HT-29 (cell line): Measurements from ENCODE around the gene FTCD. TPM values are rescaled to one million over a fixed set of nuclear protein-coding genes. Genes with fewer than 3 reads are reported as not detected.

ENCODE experiments used
- DNase-seq: peaks from one replicate; pipeline ENCODE4 v3.0.0-alpha.2; 2015; ENCODE audit warnings: low spot score
- total RNA-seq: library from RNA; depleted of rRNA; stranded (reverse); fragments of >200 nt; shearing (Covaris generic); gene quantifications from 2 replicates; pipeline ENCODE4 v1.2.3, GENCODE V29; 2014

Gene FTCD
- total RNA-seq, 1 experiment from 2014 or later, result 0.33 TPM

GRCh38 chr21:46154155-46154954, 1.0 kb downstream of the FTCD start:
- DNase-seq, result no peak

DNA sequence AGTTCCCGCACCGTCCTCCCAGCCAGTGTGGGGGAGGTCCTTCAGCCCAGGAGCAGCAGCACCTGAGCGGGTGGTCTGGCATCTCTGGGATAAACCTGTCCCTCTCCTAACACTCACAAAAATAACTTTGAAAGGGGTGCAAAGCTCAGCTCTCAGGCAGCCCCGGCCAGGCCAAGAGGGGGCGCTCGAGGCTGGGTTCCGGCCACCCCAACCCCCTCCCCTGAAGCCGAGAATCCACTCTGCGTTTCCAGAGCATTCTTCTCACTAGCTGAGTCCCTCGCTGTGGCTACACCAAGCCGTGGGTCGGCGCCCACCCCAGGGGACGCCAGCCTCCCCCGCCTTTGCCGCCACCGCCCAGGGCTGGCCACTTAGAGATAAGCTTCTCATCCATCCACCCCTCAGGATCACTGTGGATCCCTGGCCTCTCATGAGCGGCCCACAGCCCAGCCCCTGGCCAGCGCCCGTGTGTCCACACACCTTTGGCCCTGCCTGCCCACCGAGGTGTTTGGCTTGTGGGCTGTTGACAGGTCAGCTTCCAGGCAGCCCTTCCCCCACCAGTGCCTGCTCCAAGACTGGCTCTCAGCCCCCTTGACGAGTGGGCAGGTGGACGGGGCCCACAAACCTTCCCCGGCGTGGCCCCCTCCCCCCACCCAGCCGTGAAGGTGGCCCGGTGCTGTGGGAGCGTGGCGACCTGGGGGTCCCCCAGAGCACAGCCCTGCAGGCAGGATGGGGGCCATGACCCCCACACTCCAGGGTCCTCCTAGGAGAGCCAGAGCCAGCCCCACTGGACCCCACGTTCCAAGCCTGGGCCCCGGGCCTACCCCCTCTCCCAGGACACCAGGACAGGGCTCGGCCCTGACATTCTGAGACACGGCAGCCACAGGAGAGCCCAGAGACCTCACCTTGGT, 1.9 kb downstream of the FTCD start:
- peak; percentile 29 for DNase-seq

- DNase-seq, result no peak
Measured at GRCh38 chr21:46152927-46153246, 2.5 kb downstream of the FTCD start.

DNA sequence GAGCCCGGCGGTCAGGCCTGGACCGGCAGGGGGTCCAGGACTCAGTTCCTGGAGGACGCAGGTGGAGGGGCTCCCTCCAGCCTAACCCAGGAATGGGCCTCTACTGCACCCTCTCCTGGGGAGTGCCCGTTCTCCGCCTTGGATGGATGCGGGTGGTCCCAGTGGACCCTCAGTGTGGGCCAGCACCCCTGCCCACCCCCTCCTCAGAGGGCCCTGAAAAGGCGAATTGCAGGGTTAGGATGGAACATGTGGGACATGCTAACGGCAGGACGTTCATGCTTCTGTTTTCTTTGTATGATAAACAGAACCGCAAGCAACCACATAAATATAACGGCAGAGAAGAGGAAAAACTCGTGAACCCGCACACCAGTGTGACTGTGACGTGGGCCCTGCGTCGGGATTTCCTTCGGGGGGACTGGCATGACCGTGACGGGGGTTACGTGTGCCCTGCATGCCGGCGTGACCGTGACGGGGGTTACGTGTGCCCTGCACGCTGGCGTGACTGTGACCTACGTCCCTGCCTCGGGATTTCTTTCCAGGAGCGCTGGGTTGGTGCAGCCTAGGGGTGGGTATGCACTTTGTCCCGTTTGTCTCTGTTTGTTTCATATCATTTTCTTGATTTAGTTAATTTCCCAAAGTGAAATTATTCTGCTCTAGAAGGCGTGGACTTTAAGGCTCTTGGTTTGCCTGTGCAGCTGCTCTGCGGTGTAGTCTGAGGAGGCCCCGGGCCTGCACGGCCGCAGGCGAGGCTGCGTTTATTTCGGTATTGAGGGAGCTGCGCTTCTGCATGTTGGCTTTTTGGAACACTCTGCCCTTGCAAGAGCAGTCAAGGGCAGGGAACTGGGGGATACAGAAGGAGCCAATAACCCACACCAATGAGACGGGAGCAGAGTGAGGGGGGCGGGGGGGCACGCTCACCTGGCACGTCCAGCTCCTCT, 3.1 kb downstream of the FTCD start:
- DNase-seq, result no peak

DNA sequence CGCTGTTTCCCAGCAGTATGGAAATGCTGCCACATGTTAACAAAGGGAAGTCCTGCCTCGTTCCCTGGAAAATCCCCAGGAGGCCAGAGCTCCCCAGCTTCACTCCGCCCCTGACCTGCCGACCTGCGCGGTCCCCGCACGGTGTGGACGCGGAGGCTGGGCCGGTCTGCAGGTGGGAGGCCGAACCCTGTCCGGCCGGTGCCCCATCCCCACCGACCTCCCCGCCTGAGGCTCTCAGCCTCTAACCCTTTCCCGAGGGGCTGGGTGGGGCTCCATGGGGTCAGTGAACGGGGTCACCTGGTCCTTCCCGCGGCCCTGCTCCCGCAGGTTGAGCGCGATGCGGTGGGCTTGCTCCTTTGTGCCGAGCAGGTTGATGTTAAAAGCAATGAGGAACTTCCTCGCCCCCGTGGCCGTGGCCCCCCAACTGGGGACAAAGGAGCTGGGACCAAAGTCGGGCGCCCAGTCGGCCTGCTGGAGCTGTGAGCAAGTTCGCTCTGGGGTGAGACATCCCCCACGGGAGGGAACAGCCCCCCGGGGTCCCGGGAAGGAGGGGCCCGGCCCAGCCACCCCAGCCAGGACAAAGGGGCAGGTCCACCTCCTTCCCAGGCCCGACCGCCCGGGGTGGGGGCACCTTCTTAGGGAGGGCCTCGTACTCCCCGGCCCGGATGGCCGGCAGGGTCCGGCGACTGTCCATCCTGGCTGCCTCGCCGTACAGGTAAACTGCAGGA, 4.0 kb downstream of the FTCD start:
- no peak for DNase-seq

GRCh38 chr21:46150491-46151121, 4.8 kb downstream of the FTCD start:
- DNase-seq, result no peak

DNA sequence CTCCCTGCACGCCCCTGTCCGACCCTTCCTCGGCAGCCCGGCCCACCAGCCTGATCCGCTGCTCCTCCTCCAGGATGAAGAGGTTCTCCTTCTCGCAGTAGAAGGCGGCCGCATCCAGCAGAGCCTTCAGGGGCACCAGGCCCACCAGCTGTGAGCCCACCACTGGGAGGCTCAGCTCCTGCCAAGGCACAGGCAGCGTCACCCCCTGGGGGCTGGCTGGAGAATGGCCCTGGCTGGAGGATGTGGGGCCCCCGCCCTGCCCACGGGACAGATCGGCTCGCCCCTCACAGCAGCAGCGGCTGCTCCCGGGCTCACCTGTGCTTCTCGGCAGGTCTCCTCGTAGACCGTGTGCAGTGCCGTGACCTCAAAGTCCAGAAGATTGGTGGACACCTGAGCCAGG, 5.3 kb downstream of the FTCD start:
- no peak for DNase-seq

DNA sequence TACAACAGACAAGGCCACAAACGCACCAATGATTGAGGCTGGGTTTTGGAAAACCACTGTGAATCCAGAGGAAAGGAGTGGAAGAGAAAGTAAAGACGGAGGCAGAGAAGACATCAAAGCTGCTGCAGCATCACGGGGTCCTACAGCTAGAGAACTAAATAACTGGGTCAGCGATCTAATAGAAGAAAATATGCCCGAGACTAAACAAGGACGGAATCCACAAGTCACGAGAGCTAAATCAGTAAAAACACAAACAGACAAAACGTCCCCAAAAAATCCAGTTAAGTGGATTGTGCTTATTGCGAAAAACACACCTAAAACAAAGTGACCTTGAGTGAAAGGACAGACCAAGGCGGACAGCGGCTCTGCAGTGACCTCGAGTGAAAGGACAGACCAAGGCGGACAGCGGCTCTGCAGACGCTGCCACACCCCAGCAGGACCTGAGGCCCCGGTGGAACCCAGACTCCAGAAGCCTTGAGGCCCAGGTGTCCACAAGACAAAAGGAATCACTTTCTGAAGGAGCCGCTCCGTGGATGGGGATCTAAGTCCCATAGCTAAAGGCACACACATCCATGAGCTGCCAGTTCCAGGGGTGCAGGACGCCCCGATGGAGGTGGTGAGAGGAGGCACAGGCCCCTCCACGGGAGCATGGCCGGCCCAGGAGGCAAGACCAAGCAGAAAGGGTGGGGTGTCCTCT, 6.0 kb downstream of the FTCD start:
- DNase-seq, result no peak

DNA sequence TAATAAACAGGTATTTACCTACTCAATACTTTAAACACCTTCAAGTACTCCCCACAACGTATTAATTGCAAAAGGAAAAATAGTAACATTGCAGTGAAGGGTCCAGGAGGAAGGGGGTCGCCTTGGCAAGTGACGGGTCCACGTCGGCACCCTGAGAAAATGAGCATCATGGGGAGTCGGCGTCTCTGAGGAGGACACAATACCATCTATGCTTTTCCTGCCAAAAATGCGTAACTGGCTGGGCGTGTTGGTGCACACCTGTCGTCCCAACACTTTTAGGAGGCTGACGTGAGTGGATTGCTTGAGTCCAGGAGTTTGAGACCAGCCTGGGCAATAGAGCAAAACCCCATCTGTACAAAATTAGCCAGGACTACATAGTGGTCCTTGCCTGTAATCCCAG, 7.3 kb downstream of the FTCD start:
- no peak for DNase-seq

DNA sequence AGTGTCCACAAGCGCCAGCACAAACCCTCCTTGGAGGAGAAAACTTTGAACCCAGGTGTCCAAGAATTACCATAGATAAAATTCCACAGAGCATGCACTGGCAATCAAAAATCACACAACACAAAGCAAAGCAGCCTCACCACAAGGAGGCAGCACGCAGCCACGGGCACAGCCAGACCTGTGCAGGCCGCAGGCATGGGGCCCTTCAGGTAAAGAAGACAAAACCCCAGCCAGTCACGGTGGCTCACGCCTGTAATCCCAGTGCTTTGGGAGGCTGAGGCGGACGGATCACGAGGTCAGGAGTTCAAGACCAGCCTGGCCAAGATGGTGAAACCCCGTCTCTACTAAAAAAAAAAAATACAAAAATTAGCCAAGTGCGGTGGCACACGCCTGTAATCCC, 8.0 kb downstream of the FTCD start:
- peak; percentile 63 for DNase-seq

GRCh38 chr21:46146856-46147255, 8.5 kb downstream of the FTCD start:
- no peak for DNase-seq

DNA sequence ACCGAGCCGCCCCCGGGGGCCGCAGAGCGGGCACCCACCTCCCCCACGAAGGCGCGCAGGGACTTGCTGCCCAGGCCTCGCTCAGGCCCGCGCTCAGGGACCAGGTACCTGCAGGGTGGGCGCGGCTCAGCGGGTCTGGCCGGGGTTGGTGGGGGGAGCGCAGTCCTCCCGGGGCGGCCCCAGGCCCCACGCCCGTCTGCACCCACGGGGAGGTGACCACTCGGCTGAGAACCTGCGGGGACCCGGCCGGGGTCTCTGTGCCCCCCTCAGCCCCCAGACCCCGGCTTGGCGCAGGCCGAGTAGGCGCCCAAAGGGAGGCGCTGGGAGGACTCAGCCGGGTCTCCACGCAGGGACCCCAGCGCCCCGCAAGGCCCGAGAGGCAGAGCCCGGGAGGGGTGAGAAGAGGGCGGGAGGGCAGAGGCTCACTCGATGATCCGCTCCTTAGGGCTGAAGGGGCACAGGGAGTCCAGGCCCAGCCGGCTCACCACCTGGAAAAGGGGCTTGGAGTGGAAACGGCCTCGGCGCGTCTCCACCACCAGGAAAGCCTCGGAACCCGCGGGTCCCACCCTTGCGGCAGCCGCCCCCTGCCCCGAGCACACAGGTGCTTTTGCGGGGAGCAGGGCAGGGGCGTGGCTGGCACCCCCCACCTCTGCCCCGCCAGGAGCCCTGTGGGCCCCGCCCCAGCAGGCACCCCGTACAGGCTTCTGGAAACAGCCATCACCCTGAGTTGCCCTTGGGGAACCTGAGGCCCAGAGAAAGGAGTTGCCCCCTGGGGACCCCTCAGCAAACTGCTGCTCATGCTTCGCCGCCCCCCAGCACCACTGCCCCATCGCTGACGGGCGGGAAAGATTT, 9.3 kb downstream of the FTCD start:
- no peak for DNase-seq

- DNase-seq, result no peak
Measured at GRCh38 chr21:46145159-46145839, 10.1 kb downstream of the FTCD start.

DNA sequence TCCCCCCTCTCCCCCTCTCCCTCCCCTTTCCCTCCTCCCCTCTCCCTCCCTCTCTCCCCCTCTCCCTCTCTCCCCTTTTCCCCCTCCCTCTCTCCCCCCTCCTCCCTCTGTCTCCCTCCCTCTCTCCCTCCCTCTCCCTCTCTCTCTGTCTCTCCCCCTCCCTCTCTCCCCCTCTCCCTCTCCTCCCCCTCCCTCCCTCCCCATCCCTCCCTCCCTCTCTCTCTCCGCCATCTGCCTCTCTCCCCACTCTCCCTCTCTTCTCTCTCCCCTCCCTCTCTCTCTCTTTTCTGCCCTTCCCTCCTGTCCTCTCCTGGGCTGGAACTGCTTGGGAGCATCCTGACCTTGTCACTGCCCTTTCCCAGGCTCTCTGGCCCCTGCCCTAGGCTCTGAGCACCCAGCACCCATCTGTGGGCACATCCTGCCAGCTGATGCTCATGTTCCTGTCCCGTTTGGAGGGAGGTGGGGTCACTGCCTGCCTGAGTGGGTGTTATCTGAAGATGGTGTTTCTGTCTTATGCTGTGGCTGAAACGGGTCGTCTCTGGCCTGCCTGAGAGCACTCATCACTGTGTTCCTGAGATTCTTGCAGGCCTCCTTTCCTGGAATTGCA, 10.8 kb downstream of the FTCD start:
- no peak for DNase-seq

DNA sequence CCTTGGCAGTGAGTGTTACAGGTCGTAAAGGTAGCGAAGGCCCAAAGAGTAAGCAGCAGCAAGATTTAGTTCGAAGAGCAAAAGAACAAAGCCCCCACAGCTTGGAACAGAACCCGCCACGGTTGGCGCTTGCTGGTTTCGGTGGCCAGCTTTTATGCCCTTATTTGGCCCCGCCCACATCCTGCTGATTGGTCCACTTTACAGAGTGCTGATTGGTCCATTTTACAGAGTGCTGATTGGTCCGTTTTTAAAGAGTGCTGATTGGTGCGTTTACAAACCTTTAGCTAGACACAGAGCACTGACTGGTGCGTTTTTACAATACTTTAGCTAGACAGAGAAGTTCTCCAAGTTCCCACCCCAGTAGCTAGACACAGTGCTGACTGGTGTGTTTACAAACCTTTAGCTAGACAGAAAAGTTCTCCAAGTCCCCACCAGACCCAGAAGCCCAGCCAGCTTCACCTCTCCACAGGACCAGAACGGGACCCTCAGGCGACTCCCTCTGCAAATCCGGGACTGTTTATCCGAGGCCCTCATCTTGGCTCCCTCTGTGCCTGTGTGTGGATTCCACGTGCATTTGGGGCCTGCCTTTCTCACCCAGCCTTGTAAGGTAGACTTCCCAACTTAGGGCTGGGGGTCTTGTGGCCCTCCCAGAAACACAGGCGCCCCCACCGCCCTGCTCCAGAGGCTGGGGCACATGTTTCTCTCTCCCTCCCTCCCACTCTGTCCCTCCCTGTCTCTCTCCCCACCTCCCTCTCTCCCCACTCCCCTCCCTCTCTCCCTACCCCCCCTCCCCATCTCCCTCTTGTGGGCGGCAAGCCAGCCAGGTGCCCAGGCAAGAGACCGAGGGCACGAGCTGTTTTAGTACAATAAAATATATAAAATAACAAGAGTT, 12.6 kb downstream of the FTCD start:
- DNase-seq, result no peak

GRCh38 chr21:46141767-46142581, 13.4 kb downstream of the FTCD start:
- no peak for DNase-seq
